ENCODE measurements around the gene DOK7. TPM values are rescaled to one million over a fixed set of nuclear protein-coding genes. Genes with fewer than 3 reads are reported as not detected.

The DOK7 gene
- total and polyA plus RNA-seq, 2 of the 4 experiments (the other 2 are of a cell fraction) = not detected

DNA sequence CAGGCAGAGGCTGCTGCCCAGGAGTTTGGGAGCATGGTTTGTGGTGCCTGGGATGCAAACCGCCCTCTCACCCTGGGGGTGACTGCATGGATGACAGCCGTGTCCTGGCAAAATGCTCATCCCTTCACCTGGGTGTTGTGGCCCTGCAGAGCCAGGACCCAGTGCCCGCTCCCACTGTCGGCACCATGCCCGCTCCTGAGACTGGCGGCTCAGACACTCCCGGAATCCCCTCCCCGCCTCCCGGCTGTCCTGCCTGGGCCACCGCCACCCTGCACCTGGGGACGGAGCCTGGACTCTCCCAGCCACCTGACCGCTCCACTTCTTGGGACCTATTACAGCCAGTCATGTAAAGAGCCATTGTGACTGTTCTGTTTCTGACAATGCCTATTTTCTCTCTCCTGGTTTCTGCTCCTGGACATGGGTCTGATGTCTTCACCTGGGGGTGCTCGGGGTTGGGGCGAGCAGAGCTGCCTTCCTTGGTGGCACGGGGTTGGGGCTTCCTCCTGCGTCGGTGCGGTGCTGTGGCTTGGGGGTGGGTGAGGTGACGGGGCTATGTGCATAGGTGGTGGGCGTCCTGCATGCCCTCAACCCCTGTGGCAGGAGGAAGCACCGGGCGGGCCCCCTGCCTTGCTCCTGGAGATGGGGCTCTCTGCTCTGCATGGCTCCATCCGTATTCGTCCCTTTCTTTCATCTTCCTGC, 38.2 kb downstream of the DOK7 start:
- BruUV-seq (replicated peaks) = no TSS peak
- Histone ChIP-seq H2BK15ac (ENCODE audit: low read depth, low read length) (no peak overlapping the region), H2AK5ac (ENCODE audit: low read depth, low read length) (no peak overlapping the region), H2BK120ac (ENCODE audit: low read depth, low read length) (no peak overlapping the region), H3K4me2 (ENCODE audit: low read depth, low read length) (no peak overlapping the region), H3K56ac (ENCODE audit: extremely low read depth, insufficient read depth, low read length) (no peak overlapping the region), H3K4ac (ENCODE audit: low read depth, low read length) (no peak overlapping the region), H3K79me1 (ENCODE audit: low read depth in 1 of 2, low read length in 2 of 2) (peaks cover 3 to 16% of the 10 kb centered on the region in 2 experiments; a peak in 3 of 4 replicates), H4K20me1 (ENCODE audit: insufficient read depth, low read length) (peaks cover 29% of the 10 kb centered on the region), H4K8ac (ENCODE audit: low read depth in 2 of 2, low read length in 2 of 2) (no peak overlapping the region), H3K9me3 (ENCODE audit: control insufficient read depth, insufficient read depth, low read length) (no peaks in the 10 kb centered on the region), H2AK9ac (replicated peaks; ENCODE audit: low read depth, low read length, poor library complexity) (no peak overlapping the region), H2AFZ (replicated peaks; ENCODE audit: low read length, poor library complexity) (no peak overlapping the region), H3K27ac (ENCODE audit: insufficient read depth, low read length) (no peak overlapping the region), H3K4me3 (ENCODE audit: insufficient read depth, low read depth, low read length) (no peak overlapping the region), H3K36me3 (ENCODE audit: control insufficient read depth, insufficient read depth, low read length) (peaks cover 15% of the 10 kb centered on the region), H3K27me3 (ENCODE audit: control insufficient read depth, insufficient read depth, low read length) (no peaks in the 10 kb centered on the region), H3K14ac (replicated peaks; ENCODE audit: low read depth, low read length) (no peak overlapping the region), H3K23ac (ENCODE audit: low read depth, low read length) (no peak overlapping the region), H3K18ac (ENCODE audit: low read depth, low read length) (no peak overlapping the region), H4K91ac (ENCODE audit: insufficient read depth, low read depth, low read length) (no peak overlapping the region), H3K9ac (ENCODE audit: low read depth, low read length) (no peak overlapping the region), H4K5ac (ENCODE audit: low read depth, low read length) (no peak overlapping the region), H3K4me1 (ENCODE audit: control insufficient read depth, insufficient read depth, low read length) (no peaks in the 10 kb centered on the region), H2BK20ac (ENCODE audit: low read depth, low read length) (no peak overlapping the region), H3K9me1 (ENCODE audit: insufficient read depth, low read length) (no peaks in the 10 kb centered on the region), H2BK5ac (ENCODE audit: low read depth, low read length, poor library complexity, severe bottlenecking) (no peak overlapping the region)
- 0% methylated on average over 1 of the region's 24 CpGs; no CpG with 5 or more reads in 1 of the 2 experiments for WGBS, 2 experiments (ENCODE audit: extremely low coverage in 2 of 2, insufficient read length in 1 of 2)
- no peak for DNase-seq
- intact Hi-C loops (cut with micrococcal nuclease) = no loop called here
- POLR2A ChIA-PET (ENCODE audit: unreplicated experiment) = no interaction called here
- no peak for TF ChIP-seq MAFK (IDR thresholded peaks at IDR 0.05; ENCODE audit: low read depth, low read length)
- no peak for TF ChIP-seq CEBPB (IDR thresholded peaks at IDR 0.05; ENCODE audit: low read depth, low read length)
- no peak for TF ChIP-seq RFX5 (IDR thresholded peaks at IDR 0.05; ENCODE audit: low read depth, low read length)
- no peak for TF ChIP-seq MAZ (IDR thresholded peaks at IDR 0.05; ENCODE audit: borderline replicate concordance, low read depth, low read length)
- TF ChIP-seq, protein P1, sequence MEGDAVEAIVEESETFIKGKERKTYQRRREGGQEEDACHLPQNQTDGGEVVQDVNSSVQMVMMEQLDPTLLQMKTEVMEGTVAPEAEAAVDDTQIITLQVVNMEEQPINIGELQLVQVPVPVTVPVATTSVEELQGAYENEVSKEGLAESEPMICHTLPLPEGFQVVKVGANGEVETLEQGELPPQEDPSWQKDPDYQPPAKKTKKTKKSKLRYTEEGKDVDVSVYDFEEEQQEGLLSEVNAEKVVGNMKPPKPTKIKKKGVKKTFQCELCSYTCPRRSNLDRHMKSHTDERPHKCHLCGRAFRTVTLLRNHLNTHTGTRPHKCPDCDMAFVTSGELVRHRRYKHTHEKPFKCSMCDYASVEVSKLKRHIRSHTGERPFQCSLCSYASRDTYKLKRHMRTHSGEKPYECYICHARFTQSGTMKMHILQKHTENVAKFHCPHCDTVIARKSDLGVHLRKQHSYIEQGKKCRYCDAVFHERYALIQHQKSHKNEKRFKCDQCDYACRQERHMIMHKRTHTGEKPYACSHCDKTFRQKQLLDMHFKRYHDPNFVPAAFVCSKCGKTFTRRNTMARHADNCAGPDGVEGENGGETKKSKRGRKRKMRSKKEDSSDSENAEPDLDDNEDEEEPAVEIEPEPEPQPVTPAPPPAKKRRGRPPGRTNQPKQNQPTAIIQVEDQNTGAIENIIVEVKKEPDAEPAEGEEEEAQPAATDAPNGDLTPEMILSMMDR (conservative IDR thresholded peaks at IDR 0.05; ENCODE audit: low read depth, low read length) = no peak
- no peak for TF ChIP-seq POLR2A (IDR thresholded peaks at IDR 0.05; ENCODE audit: low read depth, low read length)
- no peak for TF ChIP-seq BHLHE40 (IDR thresholded peaks at IDR 0.05; ENCODE audit: low read depth, low read length)
- TF ChIP-seq NFE2L2 (IDR thresholded peaks at IDR 0.05; ENCODE audit: low read depth, low read length) = no peak
- no peak for TF ChIP-seq CHD1 (IDR thresholded peaks at IDR 0.05; ENCODE audit: low read depth, low read length)
- TF ChIP-seq, protein P2, sequence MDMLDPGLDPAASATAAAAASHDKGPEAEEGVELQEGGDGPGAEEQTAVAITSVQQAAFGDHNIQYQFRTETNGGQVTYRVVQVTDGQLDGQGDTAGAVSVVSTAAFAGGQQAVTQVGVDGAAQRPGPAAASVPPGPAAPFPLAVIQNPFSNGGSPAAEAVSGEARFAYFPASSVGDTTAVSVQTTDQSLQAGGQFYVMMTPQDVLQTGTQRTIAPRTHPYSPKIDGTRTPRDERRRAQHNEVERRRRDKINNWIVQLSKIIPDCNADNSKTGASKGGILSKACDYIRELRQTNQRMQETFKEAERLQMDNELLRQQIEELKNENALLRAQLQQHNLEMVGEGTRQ (IDR thresholded peaks at IDR 0.05; ENCODE audit: low read depth, low read length) = no peak
- no peak for TF ChIP-seq FOS (IDR thresholded peaks at IDR 0.05; ENCODE audit: low read depth, low read length)
- TF ChIP-seq, protein P3, sequence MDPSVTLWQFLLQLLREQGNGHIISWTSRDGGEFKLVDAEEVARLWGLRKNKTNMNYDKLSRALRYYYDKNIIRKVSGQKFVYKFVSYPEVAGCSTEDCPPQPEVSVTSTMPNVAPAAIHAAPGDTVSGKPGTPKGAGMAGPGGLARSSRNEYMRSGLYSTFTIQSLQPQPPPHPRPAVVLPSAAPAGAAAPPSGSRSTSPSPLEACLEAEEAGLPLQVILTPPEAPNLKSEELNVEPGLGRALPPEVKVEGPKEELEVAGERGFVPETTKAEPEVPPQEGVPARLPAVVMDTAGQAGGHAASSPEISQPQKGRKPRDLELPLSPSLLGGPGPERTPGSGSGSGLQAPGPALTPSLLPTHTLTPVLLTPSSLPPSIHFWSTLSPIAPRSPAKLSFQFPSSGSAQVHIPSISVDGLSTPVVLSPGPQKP (IDR thresholded peaks at IDR 0.05; ENCODE audit: borderline replicate concordance, low read depth, low read length) = no peak
- TF ChIP-seq RAD21 (IDR thresholded peaks at IDR 0.05; ENCODE audit: low read length) = no peak
- CTCF ChIA-PET = no interaction called here
- dilution Hi-C loops (cut with HindIII; ENCODE audit: low sequenced_read_pairs, unreplicated experiment) = no loop called here
- ATAC-seq (ENCODE audit: low read depth) = no peak
- in situ Hi-C loops (cut with MboI; ENCODE audit: low sequenced_read_pairs) = no loop called here
